HepG2 (cell line): ENCODE measurements around the gene WDR27. TPM values are rescaled to one million over a fixed set of nuclear protein-coding genes. Genes with fewer than 3 reads are reported as not detected.

Experiments
- FOXM1 ChIP-seq: sonication (generic); formaldehyde crosslinking; IDR thresholded peaks from 2 replicates; pipeline ENCODE4 v1.5.0; 2020; ENCODE audit warnings: missing genetic modification reagents
- HIVEP1 ChIP-seq: sonication (generic); formaldehyde crosslinking; IDR thresholded peaks from 2 replicates; pipeline ENCODE4 v1.4.0; 2020; ENCODE audit warnings: mild to moderate bottlenecking, missing genetic modification reagents
- HOXA5 ChIP-seq: sonication (generic); formaldehyde crosslinking; IDR thresholded peaks from 2 replicates; pipeline ENCODE4 v1.4.0; 2020; ENCODE audit warnings: missing genetic modification reagents
- PAWR ChIP-seq: sonication (generic); formaldehyde crosslinking; IDR thresholded peaks from 2 replicates; pipeline ENCODE4 v1.4.0; 2020; ENCODE audit warnings: missing genetic modification reagents, mild to moderate bottlenecking, borderline replicate concordance
- ZNF460 ChIP-seq: sonication (generic); formaldehyde crosslinking; IDR thresholded peaks from 2 replicates; pipeline ENCODE4 v1.5.1; 2020; ENCODE audit warnings: missing genetic modification reagents, mild to moderate bottlenecking, borderline replicate concordance
- ZNF530 ChIP-seq: sonication (generic); formaldehyde crosslinking; IDR thresholded peaks from 2 replicates; pipeline ENCODE4 v1.5.0; 2020; ENCODE audit warnings: low read depth, mild to moderate bottlenecking, missing genetic modification reagents
- ZNF761 ChIP-seq: sonication (generic); formaldehyde crosslinking; conservative IDR thresholded peaks from 2 replicates; pipeline ENCODE4 v1.4.0; 2020; ENCODE audit warnings: mild to moderate bottlenecking, missing genetic modification reagents
- ZNF782 ChIP-seq: sonication (generic); formaldehyde crosslinking; IDR thresholded peaks from 2 replicates; pipeline ENCODE4 v1.4.0; 2020; ENCODE audit warnings: missing genetic modification reagents, mild to moderate bottlenecking, borderline replicate concordance
- polyA plus RNA-seq, 8 experiments: library from polyadenylated mRNA; depleted of rRNA in 3 of 8; stranded (reverse) in 7 of 8; unstranded in 1 of 8; fragments of >200 nt; fragmentation: Illumina TruSeq in 4 of 8; extraction: Trizol in 4 of 8; gene quantifications; 2 replicates each; pipeline versions ENCODE4 v1.2.1 to v1.2.3, GENCODE V29; 2011 to 2016; ENCODE audit warnings: low read depth in 4 of 8, missing spikeins in 1 of 8, mixed read lengths in 1 of 8; ENCODE audit not compliant: insufficient read depth in 1 of 8
- total RNA-seq, 5 experiments: library from RNA; depleted of rRNA; stranded (reverse); fragments of >200 nt; fragmentation: Illumina TruSeq; extraction: Trizol; gene quantifications; 2 replicates each; pipeline ENCODE4 v1.2.3, GENCODE V29; 2016; ENCODE audit warnings: low read depth in 1 of 5
- TF ChIP-seq, protein P1 (sequence below): sonication (generic); formaldehyde crosslinking; IDR thresholded peaks from one replicate; pipeline ENCODE4 v1.5.1; 2020; ENCODE audit warnings: mild to moderate bottlenecking, missing genetic modification reagents; ENCODE audit errors: not compliant biosample characterization
- TF ChIP-seq, protein P2 (sequence below): sonication (generic); formaldehyde crosslinking; IDR thresholded peaks from 2 replicates; pipeline ENCODE4 v1.4.0; 2020; ENCODE audit warnings: missing genetic modification reagents, mild to moderate bottlenecking, borderline replicate concordance

The WDR27 gene
- total and polyA plus RNA-seq, 2 of the 13 experiments (the other 11 are each of a cell fraction or from before 2014, with no cell fraction given): 34.1 to 80.3 TPM

DNA sequence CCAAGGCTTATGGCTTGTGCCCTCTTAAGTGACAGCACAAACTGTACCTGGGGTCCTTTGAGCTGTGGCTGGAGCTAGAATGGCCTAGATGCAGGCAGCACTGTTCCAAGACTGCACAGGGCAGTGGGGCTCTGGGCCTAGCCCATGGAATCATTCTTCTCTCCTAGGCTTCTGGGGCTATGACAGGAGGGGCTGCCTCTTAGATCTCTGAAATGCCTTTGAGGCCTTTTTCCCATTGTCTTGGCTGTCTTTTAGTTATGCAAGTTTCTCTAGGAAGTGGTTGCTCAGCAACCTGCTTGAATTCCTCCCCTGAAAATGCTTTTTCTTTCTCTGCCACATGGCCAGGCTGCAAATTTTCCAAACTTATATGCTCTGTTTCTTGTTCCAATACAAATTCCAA is 183.4 kb downstream of the WDR27 start (continued):
- no peak for TF ChIP-seq ZNF460 (CRISPR knock-in tag)
- no peak for TF ChIP-seq HIVEP1 (CRISPR knock-in tag)
- TF ChIP-seq ZNF761 (CRISPR knock-in tag): no peak
- no peak for TF ChIP-seq ZNF530 (CRISPR knock-in tag)
- TF ChIP-seq HOXA5 (CRISPR knock-in tag): no peak
- no peak for TF ChIP-seq PAWR (CRISPR knock-in tag)
- TF ChIP-seq, protein P1, sequence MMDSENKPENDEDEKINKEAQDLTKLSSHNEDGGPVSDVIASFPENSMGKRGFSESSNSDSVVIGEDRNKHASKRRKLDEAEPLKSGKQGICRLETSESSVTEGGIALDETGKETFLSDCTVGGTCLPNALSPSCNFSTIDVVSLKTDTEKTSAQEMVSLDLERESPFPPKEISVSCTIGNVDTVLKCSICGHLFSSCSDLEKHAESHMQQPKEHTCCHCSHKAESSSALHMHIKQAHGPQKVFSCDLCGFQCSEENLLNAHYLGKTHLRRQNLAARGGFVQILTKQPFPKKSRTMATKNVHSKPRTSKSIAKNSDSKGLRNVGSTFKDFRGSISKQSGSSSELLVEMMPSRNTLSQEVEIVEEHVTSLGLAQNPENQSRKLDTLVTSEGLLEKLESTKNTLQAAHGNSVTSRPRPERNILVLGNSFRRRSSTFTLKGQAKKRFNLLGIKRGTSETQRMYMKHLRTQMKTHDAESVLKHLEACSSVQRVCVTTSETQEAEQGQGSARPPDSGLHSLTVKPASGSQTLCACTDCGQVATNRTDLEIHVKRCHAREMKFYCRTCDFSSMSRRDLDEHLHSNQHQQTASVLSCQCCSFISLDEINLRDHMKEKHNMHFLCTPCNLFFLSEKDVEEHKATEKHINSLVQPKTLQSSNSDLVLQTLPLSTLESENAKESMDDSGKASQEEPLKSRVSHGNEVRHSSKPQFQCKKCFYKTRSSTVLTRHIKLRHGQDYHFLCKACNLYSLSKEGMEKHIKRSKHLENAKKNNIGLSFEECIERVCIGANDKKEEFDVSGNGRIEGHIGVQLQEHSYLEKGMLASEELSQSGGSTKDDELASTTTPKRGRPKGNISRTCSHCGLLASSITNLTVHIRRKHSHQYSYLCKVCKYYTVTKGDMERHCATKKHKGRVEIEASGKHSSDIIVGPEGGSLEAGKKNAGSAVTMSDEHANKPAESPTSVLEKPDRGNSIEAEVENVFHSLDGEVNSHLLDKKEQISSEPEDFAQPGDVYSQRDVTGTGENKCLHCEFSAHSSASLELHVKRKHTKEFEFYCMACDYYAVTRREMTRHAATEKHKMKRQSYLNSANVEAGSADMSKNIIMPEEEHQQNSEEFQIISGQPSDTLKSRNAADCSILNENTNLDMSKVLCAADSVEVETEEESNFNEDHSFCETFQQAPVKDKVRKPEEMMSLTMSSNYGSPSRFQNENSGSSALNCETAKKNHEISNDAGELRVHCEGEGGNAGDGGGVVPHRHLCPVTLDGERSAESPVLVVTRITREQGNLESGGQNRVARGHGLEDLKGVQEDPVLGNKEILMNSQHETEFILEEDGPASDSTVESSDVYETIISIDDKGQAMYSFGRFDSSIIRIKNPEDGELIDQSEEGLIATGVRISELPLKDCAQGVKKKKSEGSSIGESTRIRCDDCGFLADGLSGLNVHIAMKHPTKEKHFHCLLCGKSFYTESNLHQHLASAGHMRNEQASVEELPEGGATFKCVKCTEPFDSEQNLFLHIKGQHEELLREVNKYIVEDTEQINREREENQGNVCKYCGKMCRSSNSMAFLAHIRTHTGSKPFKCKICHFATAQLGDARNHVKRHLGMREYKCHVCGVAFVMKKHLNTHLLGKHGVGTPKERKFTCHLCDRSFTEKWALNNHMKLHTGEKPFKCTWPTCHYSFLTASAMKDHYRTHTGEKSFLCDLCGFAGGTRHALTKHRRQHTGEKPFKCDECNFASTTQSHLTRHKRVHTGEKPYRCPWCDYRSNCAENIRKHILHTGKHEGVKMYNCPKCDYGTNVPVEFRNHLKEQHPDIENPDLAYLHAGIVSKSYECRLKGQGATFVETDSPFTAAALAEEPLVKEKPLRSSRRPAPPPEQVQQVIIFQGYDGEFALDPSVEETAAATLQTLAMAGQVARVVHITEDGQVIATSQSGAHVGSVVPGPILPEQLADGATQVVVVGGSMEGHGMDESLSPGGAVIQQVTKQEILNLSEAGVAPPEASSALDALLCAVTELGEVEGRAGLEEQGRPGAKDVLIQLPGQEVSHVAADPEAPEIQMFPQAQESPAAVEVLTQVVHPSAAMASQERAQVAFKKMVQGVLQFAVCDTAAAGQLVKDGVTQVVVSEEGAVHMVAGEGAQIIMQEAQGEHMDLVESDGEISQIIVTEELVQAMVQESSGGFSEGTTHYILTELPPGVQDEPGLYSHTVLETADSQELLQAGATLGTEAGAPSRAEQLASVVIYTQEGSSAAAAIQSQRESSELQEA (CRISPR knock-in tag): no peak
- TF ChIP-seq, protein P2, sequence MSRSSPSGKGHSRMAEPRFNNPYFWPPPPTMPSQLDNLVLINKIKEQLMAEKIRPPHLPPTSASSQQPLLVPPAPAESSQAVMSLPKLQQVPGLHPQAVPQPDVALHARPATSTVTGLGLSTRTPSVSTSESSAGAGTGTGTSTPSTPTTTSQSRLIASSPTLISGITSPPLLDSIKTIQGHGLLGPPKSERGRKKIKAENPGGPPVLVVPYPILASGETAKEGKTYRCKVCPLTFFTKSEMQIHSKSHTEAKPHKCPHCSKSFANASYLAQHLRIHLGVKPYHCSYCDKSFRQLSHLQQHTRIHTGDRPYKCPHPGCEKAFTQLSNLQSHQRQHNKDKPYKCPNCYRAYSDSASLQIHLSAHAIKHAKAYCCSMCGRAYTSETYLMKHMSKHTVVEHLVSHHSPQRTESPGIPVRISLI: no peak
- TF ChIP-seq FOXM1 (CRISPR knock-in tag): no peak
- TF ChIP-seq ZNF782 (CRISPR knock-in tag): no peak
